Epithelial cell of prostate (primary cell): ENCODE data around the gene PKP1.
"Not testable (repeated sequence)": the region's sequence is repeated elsewhere in the genome, so short reads cannot be mapped to it uniquely, and the experiment has no call there.

ENCODE experiments used
- DNase-seq: peaks from one replicate; pipeline ENCODE4 v3.0.0-alpha.2; 2011; ENCODE audit warnings: low read depth, low spot score
- H3K27ac ChIP-seq: fragments of 450-650 bp; 2 replicates; pipeline ENCODE4 v1.5.1; 2017; ENCODE audit warnings: mild to moderate bottlenecking

The PKP1 gene, protein sequence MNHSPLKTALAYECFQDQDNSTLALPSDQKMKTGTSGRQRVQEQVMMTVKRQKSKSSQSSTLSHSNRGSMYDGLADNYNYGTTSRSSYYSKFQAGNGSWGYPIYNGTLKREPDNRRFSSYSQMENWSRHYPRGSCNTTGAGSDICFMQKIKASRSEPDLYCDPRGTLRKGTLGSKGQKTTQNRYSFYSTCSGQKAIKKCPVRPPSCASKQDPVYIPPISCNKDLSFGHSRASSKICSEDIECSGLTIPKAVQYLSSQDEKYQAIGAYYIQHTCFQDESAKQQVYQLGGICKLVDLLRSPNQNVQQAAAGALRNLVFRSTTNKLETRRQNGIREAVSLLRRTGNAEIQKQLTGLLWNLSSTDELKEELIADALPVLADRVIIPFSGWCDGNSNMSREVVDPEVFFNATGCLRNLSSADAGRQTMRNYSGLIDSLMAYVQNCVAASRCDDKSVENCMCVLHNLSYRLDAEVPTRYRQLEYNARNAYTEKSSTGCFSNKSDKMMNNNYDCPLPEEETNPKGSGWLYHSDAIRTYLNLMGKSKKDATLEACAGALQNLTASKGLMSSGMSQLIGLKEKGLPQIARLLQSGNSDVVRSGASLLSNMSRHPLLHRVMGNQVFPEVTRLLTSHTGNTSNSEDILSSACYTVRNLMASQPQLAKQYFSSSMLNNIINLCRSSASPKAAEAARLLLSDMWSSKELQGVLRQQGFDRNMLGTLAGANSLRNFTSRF

DNA sequence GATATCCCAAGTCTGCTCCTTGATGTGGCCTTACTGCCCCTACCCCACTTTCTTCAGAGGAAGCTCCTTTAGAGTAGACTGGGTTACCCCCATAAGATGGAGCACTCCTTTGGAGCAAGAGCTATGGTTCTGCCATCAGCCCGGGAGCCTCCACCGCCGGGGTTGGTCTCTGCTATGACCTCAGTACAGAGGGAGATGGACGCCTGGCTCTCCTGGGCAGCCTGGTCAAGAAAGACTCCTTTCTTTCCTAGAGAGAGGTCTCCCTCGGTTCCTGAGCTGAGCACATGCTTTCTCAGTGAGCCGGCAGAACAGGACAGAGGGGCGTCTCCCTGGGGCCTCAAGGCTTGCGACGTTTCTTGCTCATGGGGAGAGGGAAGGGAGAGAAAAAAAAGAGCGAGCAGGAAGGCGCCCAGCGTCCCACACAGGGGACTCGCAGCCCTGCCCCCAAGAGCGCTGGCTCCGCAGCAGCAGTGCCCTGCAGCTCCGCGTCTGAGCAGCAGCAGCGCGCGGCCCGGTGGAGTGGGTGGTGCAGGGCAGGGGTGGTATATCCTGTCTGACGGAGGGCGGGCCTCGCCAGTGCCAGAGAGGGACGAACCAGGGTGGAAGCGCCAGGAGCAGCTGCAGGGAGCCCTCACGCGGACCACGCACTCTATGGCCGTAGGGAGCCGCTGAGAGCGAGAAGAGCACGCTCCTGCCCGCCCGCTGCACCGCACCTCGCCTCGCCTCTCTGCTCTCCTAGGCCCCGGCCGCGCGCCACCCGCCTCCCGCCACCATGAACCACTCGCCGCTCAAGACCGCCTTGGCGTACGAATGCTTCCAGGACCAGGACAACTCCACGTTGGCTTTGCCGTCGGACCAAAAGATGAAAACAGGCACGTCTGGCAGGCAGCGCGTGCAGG is at the start of gene PKP1:
Gene PKP1, plus strand, starts transcription at position 576 of the 899 bp plus-strand sequence. Its CDS starts 197 bp downstream, at position 773.
- H3K27ac ChIP-seq, result peak within 1 kb of the TSS; percentile 93
- no peak for DNase-seq

DNA sequence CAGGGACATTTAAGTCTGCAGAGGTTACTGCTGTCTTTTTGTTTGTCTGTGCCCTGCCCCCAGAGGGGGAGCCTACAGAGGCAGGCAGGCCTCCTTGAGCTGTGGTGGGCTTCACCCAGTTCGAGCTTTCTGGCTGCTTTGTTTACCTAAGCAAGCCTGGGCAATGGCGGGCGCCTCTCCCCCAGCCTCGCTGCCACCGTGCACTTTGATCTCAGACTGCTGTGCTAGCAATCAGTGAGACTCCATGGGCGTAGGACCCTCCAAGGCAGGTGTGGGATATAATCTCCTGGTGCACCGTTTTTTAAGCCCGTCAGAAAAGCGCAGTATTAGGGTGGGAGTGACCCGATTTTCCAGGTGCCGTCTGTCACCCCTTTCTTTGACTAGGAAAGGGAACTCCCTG is 43.7 kb upstream of the PKP1 start:
- H3K27ac ChIP-seq, DNase-seq: not testable (repeated sequence)

DNA sequence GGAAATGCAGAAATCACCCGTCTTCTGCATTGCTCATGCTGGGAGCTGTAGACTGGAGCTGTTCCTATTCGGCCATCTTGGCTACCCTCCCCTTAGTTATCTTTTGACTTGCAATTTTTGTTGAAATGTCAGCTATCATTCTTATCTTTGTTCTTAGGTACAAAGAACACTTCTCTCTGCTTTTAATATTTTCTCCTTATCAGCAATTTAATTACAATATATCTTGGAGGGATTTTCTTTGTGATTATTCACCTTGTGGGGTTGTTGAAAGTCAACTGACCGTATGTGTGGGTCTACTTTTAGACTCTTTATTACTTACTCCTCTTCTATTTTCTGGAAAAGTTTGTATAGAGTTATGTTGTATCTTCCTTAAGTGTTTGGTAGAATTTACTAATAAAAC is 43.1 kb upstream of the PKP1 start:
- no peak overlapping the region for H3K27ac ChIP-seq
- DNase-seq, result no peak

DNA sequence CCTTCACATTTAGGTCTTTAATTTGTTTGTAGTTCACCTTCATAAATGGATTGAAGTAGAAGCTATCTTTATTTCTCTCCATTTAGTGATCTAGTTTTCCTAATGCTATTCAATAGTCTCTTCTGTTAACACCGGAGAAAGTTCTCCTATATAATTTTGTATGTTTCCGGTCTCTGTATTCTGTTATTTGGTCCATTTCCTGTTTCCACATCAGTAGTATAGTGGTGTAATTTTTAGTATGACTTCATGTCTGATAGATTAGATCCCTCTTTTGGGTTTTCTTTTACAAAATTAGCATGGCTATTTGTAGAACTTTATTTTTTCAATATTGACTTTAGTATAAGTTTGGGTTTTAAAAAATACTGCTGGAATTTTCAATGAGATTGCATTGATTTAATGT is 41.6 kb upstream of the PKP1 start:
- no peak for DNase-seq
- no peak overlapping the region for H3K27ac ChIP-seq

DNA sequence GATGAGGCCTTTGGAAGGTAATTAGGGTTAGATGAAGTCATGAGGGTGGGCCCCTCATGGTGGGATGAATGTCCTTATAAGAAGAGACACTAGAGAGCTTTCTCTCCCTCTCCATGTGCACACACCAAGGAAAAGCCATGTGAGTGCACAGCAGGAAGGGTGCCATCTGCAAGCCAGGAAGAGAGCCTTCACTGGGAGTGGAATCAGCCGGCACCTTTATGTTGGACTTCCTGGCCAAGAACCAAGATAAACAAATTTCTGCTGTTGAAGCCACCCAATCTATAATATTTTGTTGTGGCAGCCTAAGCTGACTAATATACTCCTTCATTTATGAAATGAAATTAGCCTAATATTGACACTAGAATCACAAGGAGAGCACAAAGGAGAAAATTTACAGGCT is 38.2 kb upstream of the PKP1 start:
- no peak overlapping the region for H3K27ac ChIP-seq
- no peak for DNase-seq

DNA sequence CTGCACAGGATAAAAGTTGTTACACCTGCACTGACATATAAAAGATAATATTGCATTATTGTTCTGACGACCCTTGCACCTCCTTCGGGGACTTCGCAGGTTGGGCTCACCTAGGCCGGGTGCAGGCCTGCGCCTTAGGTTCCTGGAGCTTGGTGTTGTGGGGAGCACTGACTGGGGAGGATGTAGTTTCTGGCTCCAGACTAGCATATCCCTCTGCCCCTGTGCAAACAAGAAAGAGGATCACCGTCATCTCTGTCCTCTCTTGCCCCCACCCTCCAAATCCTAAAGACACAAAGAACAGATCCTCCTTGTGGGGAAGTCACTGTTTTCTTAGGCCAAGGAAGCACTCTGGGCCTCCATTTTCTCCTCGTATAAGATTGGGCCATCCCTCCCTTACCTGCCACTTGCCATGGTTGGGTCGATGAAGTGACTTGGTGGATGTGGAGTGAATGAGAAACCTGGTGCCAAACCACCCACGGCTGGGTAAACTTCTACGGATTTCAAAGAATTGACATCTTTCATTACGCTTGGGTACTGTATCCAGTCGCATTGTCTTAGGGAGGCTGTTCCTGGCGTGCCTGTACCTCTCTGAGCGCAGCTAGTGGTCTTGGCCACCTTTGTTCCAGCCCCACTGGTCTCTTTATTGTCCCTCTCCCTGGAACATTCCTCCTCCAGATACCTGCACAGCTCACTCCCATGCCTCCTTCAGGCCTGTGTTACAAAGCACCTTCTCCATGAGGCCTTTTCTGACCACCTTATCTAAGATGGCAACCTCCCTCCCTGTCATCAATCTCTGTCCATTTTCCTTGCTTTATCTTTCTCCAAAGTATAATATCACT is 34.4 kb upstream of the PKP1 start:
- DNase-seq, result no peak
- H3K27ac ChIP-seq, result no peak overlapping the region

DNA sequence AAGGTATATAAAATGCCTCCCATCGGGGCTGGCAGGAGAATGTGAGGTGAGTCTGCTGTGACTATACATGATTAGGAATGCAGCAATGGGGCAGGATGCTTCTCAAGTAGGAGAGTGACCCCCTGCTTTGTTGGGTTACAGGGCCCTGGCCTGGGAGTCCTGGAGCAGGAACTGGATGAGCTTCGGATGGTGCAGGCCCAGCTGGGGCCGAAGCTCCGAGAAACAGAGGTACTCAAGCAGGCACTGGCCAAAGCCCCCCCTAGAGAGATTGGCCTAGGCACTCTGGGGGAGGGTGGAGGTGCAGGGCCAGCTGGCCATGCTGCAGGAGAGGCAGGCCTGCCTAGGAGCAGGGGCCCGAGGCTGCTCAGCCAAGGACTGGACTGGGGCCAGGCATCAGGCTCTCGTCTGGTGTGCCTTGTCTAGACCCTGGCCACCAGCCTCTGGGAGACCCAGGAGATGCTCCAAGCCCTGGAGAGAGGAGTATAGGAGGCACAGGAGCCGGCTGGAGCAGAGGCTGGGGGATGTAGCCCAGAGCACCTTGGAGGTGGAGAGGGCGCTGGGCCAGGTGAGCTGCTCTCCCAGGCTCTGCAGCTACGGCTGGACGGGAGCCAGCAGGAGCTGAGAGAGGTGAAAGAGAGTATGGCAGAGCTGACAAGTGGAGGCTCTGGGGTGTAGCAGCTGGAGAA is 32.8 kb upstream of the PKP1 start:
- no peak for DNase-seq
- no peak overlapping the region for H3K27ac ChIP-seq

DNA sequence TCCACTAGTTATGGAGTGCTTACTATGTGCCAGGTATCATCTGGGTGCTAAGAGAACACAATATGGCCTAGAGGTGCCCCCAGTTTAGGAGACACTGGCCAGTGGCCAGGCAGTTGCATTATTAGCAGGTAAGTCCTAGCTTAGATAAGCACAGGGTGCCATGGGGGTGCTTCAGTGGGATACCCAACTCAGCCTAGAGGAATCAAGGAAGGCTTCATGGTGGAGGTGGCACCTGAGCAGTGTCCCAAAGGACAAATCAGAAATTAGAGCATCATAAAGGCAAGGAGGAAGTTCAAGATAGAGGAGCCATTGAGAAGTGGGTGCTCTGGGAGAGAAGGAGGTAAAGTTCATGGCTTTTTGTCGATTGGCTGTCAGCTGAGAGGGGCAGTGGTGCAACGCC is 31.9 kb upstream of the PKP1 start:
- no peak overlapping the region for H3K27ac ChIP-seq
- no peak for DNase-seq

DNA sequence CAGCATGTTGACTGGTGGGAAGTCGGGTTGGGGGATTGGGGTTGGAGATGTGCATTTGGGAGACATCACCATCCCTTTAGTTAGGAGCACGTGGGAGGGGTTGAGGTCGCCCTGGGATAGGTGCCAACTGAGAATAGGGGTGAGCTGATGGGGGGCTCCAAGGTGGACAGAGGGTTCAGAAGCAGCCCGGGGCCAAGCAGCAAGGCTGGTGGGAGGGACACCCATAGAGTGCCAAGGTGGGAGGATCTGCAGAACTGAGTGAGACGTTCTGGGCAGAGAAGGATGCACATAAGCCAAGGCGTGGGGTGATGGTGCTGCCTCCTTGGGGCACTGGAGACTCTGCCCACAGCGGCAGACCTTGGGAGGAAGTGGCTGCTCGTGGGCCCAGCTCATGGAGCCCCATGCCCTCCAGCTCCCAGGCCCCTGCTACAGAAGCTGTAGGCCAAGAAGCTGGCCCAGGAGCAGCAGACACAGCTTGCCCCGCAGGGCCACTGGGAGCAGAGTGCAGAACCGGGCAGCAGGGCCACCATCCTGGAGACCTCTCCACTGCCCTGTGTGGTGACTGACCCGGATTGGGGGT is 31.4 kb upstream of the PKP1 start:
- no peak overlapping the region for H3K27ac ChIP-seq
- DNase-seq, result no peak

DNA sequence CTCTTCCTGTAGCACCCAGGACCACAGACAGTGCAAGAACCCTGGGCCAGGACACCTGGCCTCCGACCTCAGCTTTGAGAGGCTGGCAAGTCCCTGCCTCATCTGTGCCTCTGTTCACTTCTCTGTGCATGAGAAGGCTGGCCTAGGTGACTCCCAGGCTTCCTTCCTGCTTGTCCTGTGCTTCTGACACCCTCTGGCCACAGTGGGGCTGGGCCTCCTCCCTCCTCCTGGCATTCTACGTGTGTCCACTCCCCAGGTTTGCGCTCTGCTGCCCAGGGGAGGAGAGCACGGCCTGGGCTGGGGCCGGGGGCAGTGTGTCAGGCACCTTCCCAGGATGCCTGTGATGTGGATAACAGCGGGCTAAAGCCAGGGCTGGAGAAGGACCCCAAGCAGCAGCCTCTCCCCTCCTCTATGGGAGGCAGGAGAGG is 30.3 kb upstream of the PKP1 start:
- no peak overlapping the region for H3K27ac ChIP-seq

DNA sequence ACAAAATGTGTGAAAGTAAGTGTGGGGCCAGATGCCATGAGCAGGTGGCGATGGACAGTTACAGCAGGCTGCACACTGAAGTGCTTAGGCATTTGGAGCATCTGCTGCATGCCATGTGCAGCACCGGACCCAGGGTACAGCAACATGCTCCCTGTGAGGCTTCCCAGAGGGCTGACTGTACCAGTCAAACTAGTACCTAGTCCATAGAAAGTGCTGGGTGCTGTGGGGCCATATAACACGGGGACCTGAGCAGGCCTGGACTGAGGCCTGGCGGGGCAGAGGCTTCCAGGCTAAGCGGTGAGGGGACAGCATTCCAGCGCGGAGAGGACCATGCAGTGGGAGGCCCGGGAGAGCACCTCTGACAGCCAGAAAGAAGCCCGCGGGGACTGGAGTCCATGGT is 29.9 kb upstream of the PKP1 start:
- H3K27ac ChIP-seq, result no peak overlapping the region
- DNase-seq, result no peak

More for the DNA sequence above, 30.3 kb upstream of the PKP1 start:
- DNase-seq, result no peak

DNA sequence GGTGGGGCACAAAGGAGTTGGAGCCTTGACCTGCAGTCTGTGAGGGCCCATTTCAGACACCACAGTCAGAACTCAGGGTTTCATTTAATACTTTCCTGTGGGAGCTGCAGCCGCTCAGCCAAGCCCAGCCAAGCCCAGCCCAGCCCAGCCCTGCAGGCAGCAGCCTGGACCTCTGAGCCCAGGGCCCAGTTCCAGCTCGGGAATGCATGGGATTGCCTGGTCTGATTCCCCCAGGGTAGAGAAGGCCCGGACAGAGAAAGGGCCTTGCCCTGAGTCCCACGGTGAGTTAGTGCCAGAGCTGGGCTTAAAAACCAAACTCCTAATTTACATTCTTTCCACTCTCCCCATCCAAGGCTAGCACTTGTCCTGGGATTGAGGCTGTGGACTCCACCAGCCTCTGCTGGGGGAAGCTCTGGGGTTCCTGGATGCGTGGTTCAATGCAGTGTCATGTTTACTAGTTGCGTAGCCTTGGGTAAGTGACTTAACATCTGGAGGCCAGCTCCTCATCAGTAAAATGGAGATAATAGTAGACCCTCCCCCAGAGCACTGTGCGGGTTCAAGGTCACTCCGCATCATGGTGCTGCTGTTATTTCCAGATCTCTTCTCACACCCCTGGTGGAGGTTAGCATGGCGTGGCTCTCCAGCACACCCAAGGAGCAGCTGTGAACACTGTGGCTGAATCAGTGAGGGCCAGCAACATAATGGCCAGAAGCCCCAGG is 29.2 kb upstream of the PKP1 start:
- H3K27ac ChIP-seq, result no peak overlapping the region
- no peak for DNase-seq

DNA sequence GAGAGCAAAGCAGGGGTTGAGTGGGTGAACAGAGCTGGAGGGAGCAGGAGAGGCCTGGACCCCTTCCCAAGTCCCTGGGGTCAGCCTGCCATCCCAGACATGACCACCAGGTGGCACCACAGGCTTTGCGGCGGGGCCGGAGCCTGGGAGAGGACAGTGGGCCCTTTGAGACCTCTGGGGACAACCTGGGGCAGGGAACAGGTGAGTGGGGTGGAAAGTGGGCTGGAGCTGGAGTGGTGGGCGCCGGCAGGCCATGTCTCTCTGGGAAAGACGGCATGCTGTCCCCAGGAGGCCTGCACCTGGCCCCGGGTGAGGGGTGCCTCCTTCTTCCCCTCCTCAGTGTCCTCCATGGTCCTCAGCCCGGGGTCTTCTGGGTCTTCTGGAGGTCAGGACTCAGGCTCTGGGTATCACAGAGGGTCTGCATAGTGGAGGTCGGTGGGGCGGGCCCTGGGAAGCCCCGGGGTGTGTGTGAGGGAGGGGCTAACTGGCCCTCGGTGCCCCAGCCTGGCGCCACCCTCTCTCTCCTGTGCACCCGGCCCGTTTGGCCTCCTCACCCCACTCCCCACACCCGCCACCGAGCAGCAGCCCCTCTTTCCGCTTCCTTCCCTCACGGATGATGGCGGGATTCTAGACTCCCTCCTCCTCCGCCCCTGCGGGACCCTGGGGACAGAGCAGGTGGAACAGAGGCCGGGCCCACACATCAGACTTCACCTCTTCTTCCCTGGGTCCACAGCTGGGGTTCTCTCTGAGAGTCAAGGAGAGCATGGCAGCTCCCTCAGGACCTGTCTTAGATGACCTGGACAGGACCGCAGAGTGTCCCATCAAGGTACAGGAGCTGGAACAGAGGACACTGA is 28.5 kb upstream of the PKP1 start:
- no peak for DNase-seq
- no peak overlapping the region for H3K27ac ChIP-seq

DNA sequence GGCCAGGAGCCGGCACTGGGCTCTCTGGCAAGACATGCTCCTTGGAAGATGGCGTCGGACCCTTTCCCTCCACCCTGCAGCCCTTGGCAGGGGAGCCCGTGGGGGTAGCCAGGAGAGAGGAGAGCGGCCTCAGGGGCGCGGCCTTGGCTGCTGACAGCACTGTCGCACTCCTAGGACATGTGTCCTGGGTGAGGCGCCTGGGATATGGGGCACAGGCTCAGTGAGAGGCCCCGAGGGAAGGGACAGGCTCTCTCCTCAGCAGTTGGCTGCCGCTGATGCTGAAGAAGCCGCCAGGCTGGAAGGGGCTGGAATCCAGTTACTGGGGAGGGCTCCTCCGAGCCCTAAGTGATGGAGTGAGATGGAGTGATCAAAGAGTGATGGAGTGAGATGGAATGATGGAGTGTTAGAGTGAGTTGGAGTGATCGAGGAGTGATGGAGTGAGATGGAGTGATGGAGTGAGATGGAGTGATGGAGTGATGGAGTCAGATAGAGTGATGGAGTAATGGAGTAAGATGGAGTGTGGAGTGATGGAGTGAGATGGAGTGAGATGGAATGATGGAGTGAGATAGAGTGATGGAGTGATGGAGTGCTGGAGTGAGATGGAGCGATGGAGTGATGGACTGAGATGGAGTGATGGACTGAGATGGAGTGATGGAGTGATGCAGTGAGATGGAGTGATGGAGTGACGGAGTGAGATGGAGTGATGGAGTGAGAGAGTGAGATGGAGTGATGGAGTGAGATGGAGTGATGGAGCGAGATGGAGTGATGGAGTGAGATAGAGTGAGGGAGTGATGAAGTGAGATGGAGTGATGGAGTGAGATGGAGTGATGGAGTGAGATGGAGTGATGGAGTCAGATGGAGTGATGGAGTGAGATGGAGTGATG is 27.6 kb upstream of the PKP1 start:
- H3K27ac ChIP-seq, result no peak overlapping the region
- DNase-seq, result no peak

DNA sequence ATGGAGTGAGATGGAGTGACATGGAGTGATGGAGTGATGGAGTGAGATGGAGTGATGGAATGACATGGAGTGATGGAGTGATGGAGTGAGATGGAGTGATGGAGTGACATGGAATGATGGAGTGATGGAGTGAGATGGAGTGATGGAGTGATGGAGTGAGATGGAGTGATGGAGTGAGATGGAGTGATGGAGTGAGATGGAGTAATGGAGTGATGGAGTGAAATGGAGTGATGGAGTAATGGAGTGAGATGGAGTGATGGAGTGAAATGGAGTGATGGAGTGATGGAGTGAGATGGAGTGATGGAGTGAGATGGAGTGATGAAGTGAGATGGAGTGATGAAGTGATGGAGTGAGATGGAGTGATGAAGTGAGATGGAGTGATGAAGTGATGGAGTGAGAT is 25.2 kb upstream of the PKP1 start:
- H3K27ac ChIP-seq, DNase-seq: not testable (repeated sequence)

DNA sequence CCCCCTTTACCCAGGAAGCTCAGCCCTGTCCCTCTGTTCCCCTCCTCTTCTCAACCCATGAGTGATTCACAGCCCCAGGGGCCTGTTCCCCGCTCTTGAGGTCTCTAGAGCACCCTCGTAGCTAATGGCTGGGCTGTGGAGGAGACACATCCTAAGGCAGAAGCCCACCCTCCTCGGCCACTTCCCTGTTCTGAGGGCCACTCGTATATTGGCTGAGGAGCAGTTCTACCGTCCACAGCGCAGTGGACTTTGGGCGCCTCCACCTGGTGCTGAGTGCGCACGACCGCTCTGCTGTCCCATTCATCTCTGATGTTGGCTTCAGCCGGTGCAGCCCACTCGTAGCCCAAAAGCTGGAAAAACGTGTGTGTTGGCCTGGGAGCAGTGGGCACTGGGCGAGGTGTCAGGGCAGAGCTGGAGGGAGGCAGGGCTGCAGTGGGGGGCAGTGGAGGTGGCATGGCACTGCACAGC is 24.5 kb upstream of the PKP1 start:
- peak overlapping the region; percentile 96 for H3K27ac ChIP-seq
- no peak for DNase-seq
